ENCODE data around the gene EMB.
"Not testable (repeated sequence)": the region's sequence is repeated elsewhere in the genome, so short reads cannot be mapped to it uniquely, and the experiment has no call there.

Gene EMB, protein sequence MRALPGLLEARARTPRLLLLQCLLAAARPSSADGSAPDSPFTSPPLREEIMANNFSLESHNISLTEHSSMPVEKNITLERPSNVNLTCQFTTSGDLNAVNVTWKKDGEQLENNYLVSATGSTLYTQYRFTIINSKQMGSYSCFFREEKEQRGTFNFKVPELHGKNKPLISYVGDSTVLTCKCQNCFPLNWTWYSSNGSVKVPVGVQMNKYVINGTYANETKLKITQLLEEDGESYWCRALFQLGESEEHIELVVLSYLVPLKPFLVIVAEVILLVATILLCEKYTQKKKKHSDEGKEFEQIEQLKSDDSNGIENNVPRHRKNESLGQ

DNA sequence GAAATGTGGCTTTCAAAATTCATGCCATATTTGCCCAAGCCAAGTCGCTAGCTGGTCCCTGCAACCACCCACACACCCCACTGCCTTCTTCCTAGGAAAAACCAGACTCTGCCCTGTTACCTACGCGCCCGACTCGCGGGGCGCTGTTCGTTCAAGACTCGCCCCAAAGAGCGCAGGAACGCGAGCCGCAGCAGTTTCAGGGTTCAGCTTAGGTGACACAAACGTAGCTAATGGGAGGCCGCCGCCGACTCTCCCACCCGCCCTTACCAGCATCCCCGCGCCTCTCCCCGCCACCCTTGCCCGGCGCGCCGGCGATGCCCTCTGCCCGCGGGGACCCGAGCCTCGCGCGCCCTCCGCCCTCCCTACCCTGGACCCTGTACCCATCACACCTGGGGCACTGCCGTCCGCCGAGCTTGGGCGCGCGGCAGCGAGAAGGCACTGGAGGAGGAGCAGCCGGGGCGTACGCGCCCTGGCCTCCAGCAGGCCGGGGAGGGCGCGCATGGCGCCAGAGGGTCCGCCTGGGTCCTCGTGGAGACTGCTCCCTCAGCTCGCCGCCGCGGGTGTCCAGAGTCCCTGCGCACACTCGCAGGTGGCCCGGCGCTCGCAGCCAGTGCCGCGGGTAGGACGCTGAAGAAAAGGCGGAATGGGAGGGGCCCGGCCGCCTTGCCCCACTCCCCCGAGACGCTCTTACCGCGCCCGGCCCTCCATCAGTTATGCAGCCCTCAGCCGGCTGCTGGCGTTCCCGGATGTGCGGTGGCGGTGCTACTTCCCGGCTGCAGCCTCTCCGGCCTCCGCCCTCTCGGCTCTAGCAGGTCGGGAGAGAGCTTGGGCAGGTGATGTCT lies at the start of gene EMB:
EMB (minus strand) TSS at position 638 of the 842 bp plus-strand sequence; CDS start at position 501, 137 bp downstream.
- no peaks in the 10 kb centered on the region for H3K27me3 ChIP-seq (ENCODE audit: insufficient read depth, low read depth)
- H3K4me3 ChIP-seq (IDR thresholded peaks at IDR 0.05; ENCODE audit: insufficient read depth, low read depth, low read length), result no peak within 1 kb of the TSS
- peaks cover 14% of the 10 kb centered on the region for H3K79me2 ChIP-seq (ENCODE audit: insufficient read depth, low read depth)
- H4K20me1 ChIP-seq (ENCODE audit: insufficient read depth), result no peaks in the 10 kb centered on the region
- H3K27ac ChIP-seq, result peak within 1 kb of the TSS; percentile 97
- TF ChIP-seq CTCF (conservative IDR thresholded peaks at IDR 0.05; ENCODE audit: low read depth, low read length), result peak; percentile 36; the same call in 1 of the 2 replicates
- H2AFZ ChIP-seq (ENCODE audit: low read depth), result peak within 1 kb of the TSS; percentile 92
- peak within 1 kb of the TSS; percentile 72 for H3K4me2 ChIP-seq
- H3K36me3 ChIP-seq (ENCODE audit: insufficient read depth), result no peaks in the 10 kb centered on the region
- H3K4me1 ChIP-seq (ENCODE audit: low read depth, poor library complexity, severe bottlenecking), result peaks cover 41% of the 10 kb centered on the region
- peak within 1 kb of the TSS; percentile 95 for H3K9ac ChIP-seq

GRCh38 chr5:50489491-50489890 lies 48.4 kb upstream of the EMB start:
- not testable (repeated sequence) for H2AFZ ChIP-seq (ENCODE audit: low read depth); H3K27me3 ChIP-seq (ENCODE audit: insufficient read depth, low read depth); H3K36me3 ChIP-seq (ENCODE audit: insufficient read depth); H3K79me2 ChIP-seq (ENCODE audit: insufficient read depth, low read depth); H3K4me2 ChIP-seq; H3K27ac ChIP-seq; H3K4me1 ChIP-seq (ENCODE audit: low read depth, poor library complexity, severe bottlenecking); H3K4me3 ChIP-seq (IDR thresholded peaks at IDR 0.05; ENCODE audit: insufficient read depth, low read depth, low read length); H3K9ac ChIP-seq; H4K20me1 ChIP-seq (ENCODE audit: insufficient read depth)

DNA sequence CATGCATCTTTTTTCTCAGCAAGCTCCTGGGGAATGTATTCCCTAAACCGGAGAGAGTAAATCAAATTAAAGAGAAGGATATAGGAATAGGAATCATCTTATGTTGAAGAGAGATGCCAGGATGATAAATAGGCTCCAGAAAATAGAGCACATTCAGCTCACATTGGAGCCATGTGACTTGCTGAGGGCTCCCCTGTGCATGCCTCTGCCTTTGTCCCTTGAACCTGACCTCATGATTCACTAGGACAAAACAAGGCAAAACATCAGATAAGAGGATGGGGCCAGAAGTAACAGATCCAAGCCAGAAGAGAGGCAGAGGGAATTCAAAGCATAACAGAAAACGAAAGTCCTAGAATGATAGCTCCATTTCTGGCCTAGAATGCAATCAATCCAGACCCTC lies 37.7 kb upstream of the EMB start:
- H3K9ac ChIP-seq; H3K27ac ChIP-seq; H2AFZ ChIP-seq (ENCODE audit: low read depth): not testable (repeated sequence)

DNA sequence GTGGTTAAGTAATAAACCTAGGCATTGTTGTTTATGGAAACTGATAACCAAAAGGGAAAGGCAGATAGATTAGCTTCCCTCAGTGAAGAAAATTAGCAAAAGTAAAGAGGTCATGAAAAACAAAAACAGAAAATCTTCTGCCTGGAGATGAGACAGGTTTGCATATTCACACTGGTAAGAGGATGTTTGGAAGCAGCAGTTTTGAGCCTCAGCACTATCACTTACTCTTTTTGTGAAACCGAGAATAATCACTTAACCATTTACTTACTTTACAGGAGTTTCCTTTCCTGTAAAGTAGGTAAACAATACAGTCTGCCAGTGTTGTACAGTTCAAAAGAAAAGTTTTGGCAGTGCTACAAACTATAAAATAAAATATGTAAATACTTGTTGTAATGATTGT lies 35.5 kb upstream of the EMB start:
- Histone ChIP-seq H3K79me2 (ENCODE audit: insufficient read depth, low read depth) (no peaks in the 10 kb centered on the region), H3K36me3 (ENCODE audit: insufficient read depth) (no peaks in the 10 kb centered on the region), H3K4me2 (peak overlapping the region; percentile 26; the same call in 1 of the 2 replicates), H3K4me3 (IDR thresholded peaks at IDR 0.05; ENCODE audit: insufficient read depth, low read depth, low read length) (no peak overlapping the region), H2AFZ (ENCODE audit: low read depth) (no peak overlapping the region), H4K20me1 (ENCODE audit: insufficient read depth) (no peaks in the 10 kb centered on the region), H3K9ac (no peak overlapping the region), H3K27ac (no peak overlapping the region), H3K4me1 (ENCODE audit: low read depth, poor library complexity, severe bottlenecking) (peaks cover 21% of the 10 kb centered on the region), H3K27me3 (ENCODE audit: insufficient read depth, low read depth) (no peaks in the 10 kb centered on the region)
- TF ChIP-seq CTCF (conservative IDR thresholded peaks at IDR 0.05; ENCODE audit: low read depth, low read length), result no peak

More for the DNA sequence above, 37.7 kb upstream of the EMB start:
- H3K27me3 ChIP-seq (ENCODE audit: insufficient read depth, low read depth); H3K79me2 ChIP-seq (ENCODE audit: insufficient read depth, low read depth); H3K4me2 ChIP-seq; H4K20me1 ChIP-seq (ENCODE audit: insufficient read depth); H3K4me3 ChIP-seq (IDR thresholded peaks at IDR 0.05; ENCODE audit: insufficient read depth, low read depth, low read length); H3K36me3 ChIP-seq (ENCODE audit: insufficient read depth): not testable (repeated sequence)
- peaks cover 21% of the 10 kb centered on the region for H3K4me1 ChIP-seq (ENCODE audit: low read depth, poor library complexity, severe bottlenecking)

DNA sequence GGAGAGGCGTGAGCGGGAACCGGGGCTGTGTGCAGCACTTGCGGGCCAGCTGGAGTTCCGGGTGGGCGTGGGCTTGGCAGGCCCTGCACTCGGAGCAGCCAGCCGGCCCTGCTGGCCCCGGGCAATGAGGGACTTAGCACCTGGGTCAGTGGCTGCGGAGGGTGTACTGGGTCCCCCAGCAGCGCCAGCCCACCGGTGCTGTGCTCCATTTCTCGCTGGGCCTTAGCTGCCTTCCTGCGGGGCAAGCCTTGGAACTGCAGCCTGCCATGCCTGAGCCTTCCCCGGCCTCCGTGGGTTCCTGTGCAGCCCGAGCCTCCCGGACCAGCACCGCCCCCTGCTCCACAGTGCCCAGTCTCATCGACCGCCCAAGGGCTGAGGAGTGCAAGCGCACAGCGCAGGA lies 23.9 kb upstream of the EMB start:
- not testable (repeated sequence) for H3K4me2 ChIP-seq; H3K4me1 ChIP-seq (ENCODE audit: low read depth, poor library complexity, severe bottlenecking); H3K9ac ChIP-seq; H3K27ac ChIP-seq; H3K4me3 ChIP-seq (IDR thresholded peaks at IDR 0.05; ENCODE audit: insufficient read depth, low read depth, low read length); H2AFZ ChIP-seq (ENCODE audit: low read depth); H3K36me3 ChIP-seq (ENCODE audit: insufficient read depth); H4K20me1 ChIP-seq (ENCODE audit: insufficient read depth); H3K79me2 ChIP-seq (ENCODE audit: insufficient read depth, low read depth); H3K27me3 ChIP-seq (ENCODE audit: insufficient read depth, low read depth)
